A549 treated with RU486 at 1 μM for 4 hours (cell line): ENCODE data around the gene STK26. TPM values are rescaled to one million over a fixed set of nuclear protein-coding genes. Genes with fewer than 3 reads are reported as not detected.

ENCODE experiments used
- total RNA-seq: library from RNA; stranded (reverse); fragments of 200-300 nt; extraction: Qiagen RNA extraction; gene quantifications from 5 replicates; pipeline ENCODE4 v1.2.3, GENCODE V29; 2022; ENCODE audit warnings: low read depth

STK26 gene
- total RNA-seq, result 9.0 to 12.2 TPM (median 10.4 TPM) in 5 replicates

DNA sequence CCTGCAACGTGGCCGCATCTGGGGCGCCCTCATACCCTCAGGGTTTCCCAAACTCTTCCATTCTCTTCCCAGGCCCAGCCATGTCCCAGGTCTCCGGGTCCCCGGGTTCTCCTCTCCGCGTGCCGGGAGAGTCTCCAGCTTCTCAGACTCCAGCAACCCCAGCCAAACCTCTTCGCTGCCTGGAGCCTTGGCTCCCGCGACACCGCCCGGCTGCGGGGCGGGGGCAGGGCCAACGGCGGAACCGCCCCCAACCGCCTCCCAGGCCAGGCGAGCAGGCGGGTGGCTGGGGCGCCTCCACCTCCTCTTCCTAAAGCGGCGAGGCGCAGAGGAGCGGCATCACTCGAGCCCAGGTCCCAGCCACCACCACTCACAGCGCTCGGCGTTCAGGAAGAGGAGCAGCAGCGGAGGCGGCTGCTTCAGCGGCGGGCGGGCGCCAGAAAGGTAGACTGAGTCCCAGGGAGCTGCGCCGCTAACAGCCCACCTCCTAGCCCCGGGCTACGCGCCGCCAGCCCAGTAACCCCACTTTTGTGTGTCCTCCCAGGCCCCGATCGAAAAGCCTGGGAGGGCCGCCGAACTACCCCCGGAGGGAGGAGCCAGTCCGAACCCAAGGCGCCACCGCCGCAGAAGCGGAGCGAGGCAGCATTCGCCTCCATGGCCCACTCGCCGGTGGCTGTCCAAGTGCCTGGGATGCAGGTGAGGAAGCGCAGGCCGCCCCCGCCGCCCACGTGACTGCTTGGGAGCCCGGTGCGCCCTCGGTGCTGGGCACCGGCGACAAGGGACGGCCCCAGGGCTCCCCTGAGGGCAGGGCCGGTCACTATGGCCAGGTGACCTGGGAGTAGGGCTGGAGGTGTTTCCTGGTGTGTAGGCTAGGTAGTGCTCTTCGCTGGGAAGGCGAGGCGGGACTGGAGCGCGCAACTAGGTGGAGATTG lies at the start of gene STK26:
Gene STK26, plus strand, starts transcription at position 336 of the 929 bp plus-strand sequence. Its CDS starts 316 bp downstream, at position 652.

Other genes starting within 250 kb of the STK26 start
- not detected in 5 replicates for gene FRMD7, start 104.7 kb downstream of the STK26 start, total RNA-seq
- 27.5 to 52.2 TPM (median 30.4 TPM) in 5 replicates for gene RAP2C, start 196.1 kb downstream of the STK26 start, total RNA-seq